ENCODE measurements around the gene SH3BGR.

Gene SH3BGR

DNA sequence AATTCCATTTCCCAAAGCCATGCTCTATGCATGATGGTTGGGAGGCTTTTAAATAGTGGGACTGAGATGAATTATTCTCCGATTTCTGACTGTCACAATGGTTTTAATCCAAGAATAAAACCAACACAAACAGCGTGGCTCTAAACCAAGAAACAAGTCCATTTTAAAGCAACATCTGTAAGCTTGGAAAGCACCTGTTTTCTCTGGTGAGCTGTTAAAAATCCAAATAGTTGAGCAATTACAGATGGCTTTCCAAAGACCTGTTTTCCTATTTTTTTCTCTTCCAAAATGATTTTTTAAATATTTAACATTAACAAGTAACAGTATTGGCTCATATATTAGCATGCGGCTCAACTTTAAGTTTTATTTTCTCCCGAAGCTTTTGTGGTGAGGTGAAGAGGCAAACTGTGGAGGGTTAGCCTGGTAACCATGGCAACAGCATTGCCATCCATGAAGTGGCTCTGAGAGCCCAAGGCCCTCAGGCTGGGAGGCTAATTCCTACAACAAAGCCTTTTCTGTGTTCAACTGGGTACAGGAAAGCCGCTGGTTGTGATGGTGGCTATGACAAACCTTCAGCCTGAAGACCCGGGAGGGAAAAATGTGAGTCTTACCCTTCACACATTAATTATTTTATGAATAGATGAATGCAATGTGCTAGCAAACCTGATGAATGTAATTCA lies 104.3 kb downstream of the SH3BGR start:
- peak; percentile 90 for DNase-seq

DNA sequence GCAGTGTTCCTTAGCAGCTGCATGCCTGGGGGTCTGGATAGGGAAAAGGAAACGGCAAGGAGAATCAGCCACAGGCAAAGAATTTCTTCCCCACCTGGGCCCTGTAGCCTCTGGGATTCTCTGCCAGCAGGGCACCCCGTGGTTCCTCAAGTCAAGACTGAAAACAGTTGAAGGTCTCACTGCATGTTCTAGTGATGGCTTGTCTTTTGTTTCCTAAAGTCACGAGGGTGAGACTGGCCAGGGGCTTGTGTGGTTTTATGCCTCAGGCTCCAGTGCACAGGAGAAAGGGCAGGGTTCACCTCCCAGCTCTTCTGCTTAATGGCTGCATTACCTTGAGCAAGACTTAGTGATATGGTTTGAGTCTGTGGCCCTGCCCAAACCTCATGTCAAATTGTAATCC lies 107.7 kb downstream of the SH3BGR start:
- DNase-seq, result no peak

DNA sequence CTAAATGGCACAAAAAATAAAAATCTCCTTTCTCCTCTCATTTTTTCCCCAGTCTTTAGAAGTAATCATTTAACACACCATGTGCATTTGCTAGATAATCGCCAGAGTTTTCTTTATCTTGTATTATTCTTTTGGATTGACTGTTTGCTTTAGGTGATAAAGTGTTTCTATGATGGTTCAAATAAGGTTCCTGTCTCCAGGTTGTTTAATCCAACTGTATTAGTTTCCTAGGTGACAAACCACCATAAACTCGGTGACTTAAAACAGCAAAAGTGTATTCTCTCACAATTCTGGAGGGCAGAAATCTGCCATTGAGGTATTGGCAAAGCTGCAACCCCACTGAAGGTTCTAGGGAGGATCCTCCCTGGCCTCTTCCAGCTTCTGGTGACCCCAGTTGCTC lies 109.4 kb downstream of the SH3BGR start:
- no peak for DNase-seq

DNA sequence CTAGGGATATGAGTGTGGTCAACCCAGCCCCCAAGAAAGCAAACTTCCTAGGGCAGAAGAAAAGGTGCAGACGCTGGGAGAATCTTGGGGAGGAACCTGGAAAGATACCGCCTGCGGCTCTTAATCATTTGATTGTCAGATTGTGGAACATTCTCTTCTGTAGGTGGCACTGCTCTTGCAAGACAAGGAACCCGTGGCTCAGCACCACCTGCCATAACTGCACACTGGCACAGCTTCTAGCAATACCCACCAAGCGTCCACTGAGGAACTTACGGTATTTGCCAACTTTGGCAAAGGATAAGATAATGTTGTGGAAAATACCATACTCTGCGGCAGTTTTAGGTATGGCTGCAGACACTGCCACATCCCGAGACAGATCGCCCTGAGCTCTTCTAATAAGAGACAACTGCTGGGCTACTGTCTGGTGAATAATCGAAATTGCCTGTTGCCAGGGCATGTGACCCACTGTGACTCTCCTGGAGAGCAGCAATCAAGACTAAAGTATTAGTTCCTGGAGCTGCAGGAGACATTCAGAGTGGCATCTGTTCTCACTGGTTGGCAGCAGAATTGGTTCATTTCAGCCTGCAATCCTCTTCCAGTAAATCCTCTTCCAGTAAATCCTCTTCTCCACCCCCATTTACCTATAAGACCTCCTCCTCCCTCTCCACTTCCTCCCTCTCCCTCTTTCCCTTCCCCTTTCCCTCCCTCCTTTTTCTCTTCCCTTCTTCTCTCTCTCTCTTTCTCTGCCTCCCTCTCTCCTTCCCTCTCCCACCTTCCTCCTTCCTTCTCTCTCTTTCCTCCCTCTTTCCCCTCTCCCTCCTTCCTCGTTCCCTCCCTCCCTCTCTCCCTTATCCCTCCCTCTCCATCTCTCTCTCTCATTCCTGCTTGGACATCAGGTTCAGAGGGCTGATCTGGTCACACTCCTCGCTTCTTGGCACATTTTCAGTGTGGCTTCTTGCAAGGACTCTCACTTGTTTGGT lies 111.3 kb downstream of the SH3BGR start:
- peak; percentile 10 for DNase-seq

DNA sequence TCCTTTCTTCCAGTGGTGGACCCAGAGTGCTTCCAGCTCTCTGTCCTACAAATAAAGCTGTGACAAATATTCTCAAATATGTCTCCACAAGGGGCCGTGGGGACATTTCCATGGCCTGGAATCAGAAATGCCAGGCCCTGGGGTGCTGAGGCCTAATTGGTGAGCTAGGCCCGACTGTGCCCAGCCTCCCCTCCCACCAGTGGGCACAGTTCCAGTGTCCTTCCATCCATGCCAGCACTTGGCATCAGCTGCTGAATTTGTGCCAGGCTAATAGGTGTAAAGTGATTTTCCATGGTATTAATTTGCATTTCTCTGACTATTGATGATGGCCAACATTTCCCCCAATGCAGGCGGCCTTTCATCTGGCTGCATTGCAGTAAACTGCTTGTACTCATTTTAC lies 112.4 kb downstream of the SH3BGR start:
- DNase-seq, result peak; percentile 70

Data from NCI-H1105 treated with DMSO at 0.1 percent for 48 hours (cell line).